K562 (cell line): ENCODE data around the gene HTR3C. TPM values are rescaled to one million over a fixed set of nuclear protein-coding genes. Genes with fewer than 3 reads are reported as not detected.

Experiments used
- ATF1 ChIP-seq, 2 experiments: fragments of 450-650 bp in 1 of 2; IDR thresholded peaks; 2 replicates each; pipeline ENCODE4 v1.6.1; 2016; ENCODE audit warnings: missing compliant biosample characterization in 1 of 2, missing genetic modification characterization in 1 of 2
- CBX1 ChIP-seq: sonication (generic); IDR thresholded peaks from 2 replicates; pipeline ENCODE4 v1.6.1; 2016; ENCODE audit warnings: antibody characterized with exemption, low read depth, mild to moderate bottlenecking
- DMBX1 ChIP-seq: fragments of 250-450 bp; sonication (Bioruptor Pico); IDR thresholded peaks from 2 replicates; pipeline ENCODE4 v1.8.0; 2022; ENCODE audit warnings: inconsistent platforms, mild to moderate bottlenecking, moderate library complexity, borderline replicate concordance
- ETV5 ChIP-seq: sonication (generic); formaldehyde crosslinking; IDR thresholded peaks from 2 replicates; pipeline ENCODE4 v1.4.0; 2020; ENCODE audit warnings: low read depth, mild to moderate bottlenecking, missing genetic modification reagents
- FOXK2 ChIP-seq, 2 experiments: fragments of 450-650 bp; IDR thresholded peaks in 1 of 2; conservative IDR thresholded peaks in 1 of 2; 2 replicates each; pipeline ENCODE4 v1.6.1; 2016; ENCODE audit warnings: low read depth in 2 of 2, mild to moderate bottlenecking in 1 of 2
- MCM7 ChIP-seq, 2 experiments: fragments of 450-650 bp; IDR thresholded peaks; 2 replicates each; pipeline ENCODE4 v1.6.1; 2016 to 2018
- MXI1 ChIP-seq: IDR thresholded peaks from 2 replicates; pipeline ENCODE4 v1.6.1; 2011; ENCODE audit warnings: low read depth, mild to moderate bottlenecking, improper control_type of control experiment, low read length
- NR4A1 ChIP-seq, 2 experiments: fragments of 250-450 bp in 1 of 2; fragments of 450-650 bp in 1 of 2; sonication (Bioruptor Pico) in 1 of 2; IDR thresholded peaks; 2 replicates each; pipeline versions ENCODE4 v1.4.0 to v1.6.1; 2016 to 2020; ENCODE audit warnings: mild to moderate bottlenecking in 2 of 2, missing compliant biosample characterization in 1 of 2, missing genetic modification characterization in 1 of 2, moderate library complexity in 1 of 2
- PPARD ChIP-seq: fragments of 250-450 bp; sonication (Bioruptor Pico); IDR thresholded peaks from 2 replicates; pipeline ENCODE4 v1.8.0; 2022; ENCODE audit warnings: inconsistent platforms, mild to moderate bottlenecking, moderate library complexity
- RBM15 ChIP-seq: fragments of 200-400 bp; formaldehyde crosslinking; IDR thresholded peaks from 2 replicates; pipeline ENCODE4 v1.6.1; 2018; ENCODE audit warnings: mild to moderate bottlenecking, low read length, moderate library complexity; ENCODE audit not compliant: insufficient read depth
- TCF7 ChIP-seq: sonication (generic); IDR thresholded peaks from 2 replicates; pipeline ENCODE4 v1.6.1; 2016; ENCODE audit warnings: antibody characterized with exemption, borderline replicate concordance
- TEAD1 ChIP-seq, 2 experiments: fragments of 450-650 bp in 1 of 2; sonication (generic) in 1 of 2; formaldehyde crosslinking; IDR thresholded peaks; 2 replicates each; pipeline versions ENCODE4 v1.4.0 to v1.8.0; 2020 to 2022; ENCODE audit warnings: mild to moderate bottlenecking in 2 of 2, missing genetic modification reagents in 1 of 2
- ZBTB7A ChIP-seq: IDR thresholded peaks from 2 replicates; pipeline ENCODE4 v1.6.1; 2011; ENCODE audit warnings: low read depth, mild to moderate bottlenecking, low read length, moderate library complexity, borderline replicate concordance; ENCODE audit not compliant: control insufficient read depth
- ZNF695 ChIP-seq: fragments of 450-650 bp; formaldehyde crosslinking; IDR thresholded peaks from 2 replicates; pipeline ENCODE4 v1.4.0; 2020; ENCODE audit warnings: mild to moderate bottlenecking, moderate library complexity
- polyA plus RNA-seq, 8 experiments: library from polyadenylated mRNA; depleted of rRNA in 4 of 8; stranded (reverse) in 5 of 8; unstranded in 3 of 8; fragments of >200 nt; fragmentation: Nextera tagmentation in 2 of 8; fragmentation: Illumina TruSeq in 1 of 8; extraction: Ambion mirVana in 2 of 8; extraction: Trizol in 1 of 8; gene quantifications; 2 replicates each; pipeline versions ENCODE4 v1.2.1 to v1.2.3, GENCODE V29; 2011 to 2014; ENCODE audit warnings: inconsistent platforms in 1 of 8, missing spikeins in 1 of 8
- total RNA-seq, 7 experiments: library from RNA; depleted of rRNA in 6 of 7; stranded (reverse); fragments of >200 nt in 6 of 7; fragmentation: Illumina TruSeq in 2 of 7; extraction: Trizol in 2 of 7; gene quantifications; 2 replicates each; pipeline versions ENCODE4 v1.2.1 to v1.2.3, GENCODE V29; 2011 to 2021; ENCODE audit warnings: low replicate concordance in 1 of 7
- TF ChIP-seq, protein P1 (sequence below): fragments of 200-400 bp; formaldehyde crosslinking; IDR thresholded peaks from 2 replicates; pipeline ENCODE4 v1.6.1; 2017; ENCODE audit warnings: mild to moderate bottlenecking, low read depth, low read length, moderate library complexity
- TF ChIP-seq, protein P2 (sequence below): IDR thresholded peaks from 2 replicates; pipeline ENCODE4 v1.6.1; 2011; ENCODE audit not compliant: insufficient read length; ENCODE audit errors: extremely low read depth
- TF ChIP-seq, protein P3 (sequence below), 2 experiments: IDR thresholded peaks; 2 replicates each; pipeline ENCODE4 v1.6.1; 2012; ENCODE audit warnings: improper control_type of control experiment in 2 of 2, low read depth in 2 of 2, low read length in 2 of 2, borderline replicate concordance in 1 of 2
- TF ChIP-seq, protein P4 (sequence below): fragments of 450-650 bp; IDR thresholded peaks from one replicate; pipeline ENCODE4 v1.6.1; 2018; ENCODE audit warnings: mild to moderate bottlenecking, moderate library complexity; ENCODE audit not compliant: partially characterized antibody
- TF ChIP-seq, protein P5 (sequence below): sonication (generic); formaldehyde crosslinking; IDR thresholded peaks from 2 replicates; pipeline ENCODE4 v1.9.0; 2022; ENCODE audit warnings: mild to moderate bottlenecking, missing genetic modification reagents

The HTR3C gene
- total and polyA plus RNA-seq, 9 of the 15 experiments (the other 6 are each of a cell fraction or from before 2014, with no cell fraction given): 0.04 to 0.06 TPM; not detected in 7

DNA sequence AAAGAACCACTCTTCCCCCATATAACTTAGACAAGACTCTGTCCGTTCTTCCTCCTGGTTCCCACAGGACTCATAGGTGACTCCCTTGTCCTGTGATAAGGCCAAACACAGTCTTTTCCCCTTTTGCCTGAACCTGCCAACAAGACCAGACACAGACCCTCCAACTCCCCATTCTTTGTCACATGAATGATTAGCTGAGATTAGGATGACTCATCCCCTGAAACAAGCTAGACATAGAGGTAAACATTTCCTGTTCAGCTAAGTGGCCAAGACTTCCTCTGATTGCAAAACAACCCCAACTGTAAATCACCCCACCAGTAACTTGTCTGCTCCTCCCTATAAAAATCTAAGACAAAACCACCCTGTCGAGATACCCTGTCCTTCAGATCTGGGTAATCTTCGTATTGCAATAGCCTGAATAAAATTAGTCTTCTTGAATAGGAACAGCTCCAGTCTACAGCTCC is 32.6 kb downstream of the HTR3C start (continued):
- TF ChIP-seq, protein P1, sequence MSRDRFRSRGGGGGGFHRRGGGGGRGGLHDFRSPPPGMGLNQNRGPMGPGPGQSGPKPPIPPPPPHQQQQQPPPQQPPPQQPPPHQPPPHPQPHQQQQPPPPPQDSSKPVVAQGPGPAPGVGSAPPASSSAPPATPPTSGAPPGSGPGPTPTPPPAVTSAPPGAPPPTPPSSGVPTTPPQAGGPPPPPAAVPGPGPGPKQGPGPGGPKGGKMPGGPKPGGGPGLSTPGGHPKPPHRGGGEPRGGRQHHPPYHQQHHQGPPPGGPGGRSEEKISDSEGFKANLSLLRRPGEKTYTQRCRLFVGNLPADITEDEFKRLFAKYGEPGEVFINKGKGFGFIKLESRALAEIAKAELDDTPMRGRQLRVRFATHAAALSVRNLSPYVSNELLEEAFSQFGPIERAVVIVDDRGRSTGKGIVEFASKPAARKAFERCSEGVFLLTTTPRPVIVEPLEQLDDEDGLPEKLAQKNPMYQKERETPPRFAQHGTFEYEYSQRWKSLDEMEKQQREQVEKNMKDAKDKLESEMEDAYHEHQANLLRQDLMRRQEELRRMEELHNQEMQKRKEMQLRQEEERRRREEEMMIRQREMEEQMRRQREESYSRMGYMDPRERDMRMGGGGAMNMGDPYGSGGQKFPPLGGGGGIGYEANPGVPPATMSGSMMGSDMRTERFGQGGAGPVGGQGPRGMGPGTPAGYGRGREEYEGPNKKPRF: no peak
- no peak for TF ChIP-seq ETV5 (CRISPR knock-in tag)
- TF ChIP-seq, protein P2, sequence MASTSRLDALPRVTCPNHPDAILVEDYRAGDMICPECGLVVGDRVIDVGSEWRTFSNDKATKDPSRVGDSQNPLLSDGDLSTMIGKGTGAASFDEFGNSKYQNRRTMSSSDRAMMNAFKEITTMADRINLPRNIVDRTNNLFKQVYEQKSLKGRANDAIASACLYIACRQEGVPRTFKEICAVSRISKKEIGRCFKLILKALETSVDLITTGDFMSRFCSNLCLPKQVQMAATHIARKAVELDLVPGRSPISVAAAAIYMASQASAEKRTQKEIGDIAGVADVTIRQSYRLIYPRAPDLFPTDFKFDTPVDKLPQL: no peak
- no peak for TF ChIP-seq RBM15
- TF ChIP-seq TEAD1 (CRISPR knock-in tag; IDR thresholded peaks at IDR 0.05): 0 out of 4 replicates have a peak, but pooled peaks of 1 of the 2 experiments have one; percentile 7
- TF ChIP-seq MCM7 (IDR thresholded peaks at IDR 0.05): no peak
- TF ChIP-seq DMBX1 (CRISPR knock-in tag): no peak
- no peak for TF ChIP-seq ZBTB7A
- no peak for TF ChIP-seq CBX1
- TF ChIP-seq ZNF695 (CRISPR knock-in tag): no peak
- no peak for TF ChIP-seq TCF7
- TF ChIP-seq, protein P3, sequence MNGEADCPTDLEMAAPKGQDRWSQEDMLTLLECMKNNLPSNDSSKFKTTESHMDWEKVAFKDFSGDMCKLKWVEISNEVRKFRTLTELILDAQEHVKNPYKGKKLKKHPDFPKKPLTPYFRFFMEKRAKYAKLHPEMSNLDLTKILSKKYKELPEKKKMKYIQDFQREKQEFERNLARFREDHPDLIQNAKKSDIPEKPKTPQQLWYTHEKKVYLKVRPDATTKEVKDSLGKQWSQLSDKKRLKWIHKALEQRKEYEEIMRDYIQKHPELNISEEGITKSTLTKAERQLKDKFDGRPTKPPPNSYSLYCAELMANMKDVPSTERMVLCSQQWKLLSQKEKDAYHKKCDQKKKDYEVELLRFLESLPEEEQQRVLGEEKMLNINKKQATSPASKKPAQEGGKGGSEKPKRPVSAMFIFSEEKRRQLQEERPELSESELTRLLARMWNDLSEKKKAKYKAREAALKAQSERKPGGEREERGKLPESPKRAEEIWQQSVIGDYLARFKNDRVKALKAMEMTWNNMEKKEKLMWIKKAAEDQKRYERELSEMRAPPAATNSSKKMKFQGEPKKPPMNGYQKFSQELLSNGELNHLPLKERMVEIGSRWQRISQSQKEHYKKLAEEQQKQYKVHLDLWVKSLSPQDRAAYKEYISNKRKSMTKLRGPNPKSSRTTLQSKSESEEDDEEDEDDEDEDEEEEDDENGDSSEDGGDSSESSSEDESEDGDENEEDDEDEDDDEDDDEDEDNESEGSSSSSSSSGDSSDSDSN (IDR thresholded peaks at IDR 0.05; ENCODE audit: borderline replicate concordance in 1 of 2, low read depth in 2 of 2, low read length in 2 of 2): no peak
- TF ChIP-seq, protein P4, sequence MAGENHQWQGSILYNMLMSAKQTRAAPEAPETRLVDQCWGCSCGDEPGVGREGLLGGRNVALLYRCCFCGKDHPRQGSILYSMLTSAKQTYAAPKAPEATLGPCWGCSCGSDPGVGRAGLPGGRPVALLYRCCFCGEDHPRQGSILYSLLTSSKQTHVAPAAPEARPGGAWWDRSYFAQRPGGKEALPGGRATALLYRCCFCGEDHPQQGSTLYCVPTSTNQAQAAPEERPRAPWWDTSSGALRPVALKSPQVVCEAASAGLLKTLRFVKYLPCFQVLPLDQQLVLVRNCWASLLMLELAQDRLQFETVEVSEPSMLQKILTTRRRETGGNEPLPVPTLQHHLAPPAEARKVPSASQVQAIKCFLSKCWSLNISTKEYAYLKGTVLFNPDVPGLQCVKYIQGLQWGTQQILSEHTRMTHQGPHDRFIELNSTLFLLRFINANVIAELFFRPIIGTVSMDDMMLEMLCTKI: no peak
- no peak for TF ChIP-seq ATF1 (CRISPR knock-in tag; IDR thresholded peaks at IDR 0.05)
- TF ChIP-seq ATF1 (tag; IDR thresholded peaks at IDR 0.05): peak; percentile 17; the same call in 1 of the 2 replicates
- no peak for TF ChIP-seq PPARD (CRISPR knock-in tag)
- TF ChIP-seq MXI1: no peak
- TF ChIP-seq NR4A1 (CRISPR knock-in tag; IDR thresholded peaks at IDR 0.05): no peak
- TF ChIP-seq NR4A1 (tag; IDR thresholded peaks at IDR 0.05): no peak
- TF ChIP-seq, protein P5, sequence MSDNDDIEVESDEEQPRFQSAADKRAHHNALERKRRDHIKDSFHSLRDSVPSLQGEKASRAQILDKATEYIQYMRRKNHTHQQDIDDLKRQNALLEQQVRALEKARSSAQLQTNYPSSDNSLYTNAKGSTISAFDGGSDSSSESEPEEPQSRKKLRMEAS (CRISPR knock-in tag): no peak
- peak in 1 of 2 experiments; percentile 35; a peak in 1 of 4 replicates for TF ChIP-seq FOXK2 (conservative IDR thresholded peaks at IDR 0.05 in 1 of 2, IDR thresholded peaks at IDR 0.05 in 1 of 2; ENCODE audit: low read depth in 2 of 2)
